ENCODE results near the gene BEAN1.

The BEAN1 gene

DNA sequence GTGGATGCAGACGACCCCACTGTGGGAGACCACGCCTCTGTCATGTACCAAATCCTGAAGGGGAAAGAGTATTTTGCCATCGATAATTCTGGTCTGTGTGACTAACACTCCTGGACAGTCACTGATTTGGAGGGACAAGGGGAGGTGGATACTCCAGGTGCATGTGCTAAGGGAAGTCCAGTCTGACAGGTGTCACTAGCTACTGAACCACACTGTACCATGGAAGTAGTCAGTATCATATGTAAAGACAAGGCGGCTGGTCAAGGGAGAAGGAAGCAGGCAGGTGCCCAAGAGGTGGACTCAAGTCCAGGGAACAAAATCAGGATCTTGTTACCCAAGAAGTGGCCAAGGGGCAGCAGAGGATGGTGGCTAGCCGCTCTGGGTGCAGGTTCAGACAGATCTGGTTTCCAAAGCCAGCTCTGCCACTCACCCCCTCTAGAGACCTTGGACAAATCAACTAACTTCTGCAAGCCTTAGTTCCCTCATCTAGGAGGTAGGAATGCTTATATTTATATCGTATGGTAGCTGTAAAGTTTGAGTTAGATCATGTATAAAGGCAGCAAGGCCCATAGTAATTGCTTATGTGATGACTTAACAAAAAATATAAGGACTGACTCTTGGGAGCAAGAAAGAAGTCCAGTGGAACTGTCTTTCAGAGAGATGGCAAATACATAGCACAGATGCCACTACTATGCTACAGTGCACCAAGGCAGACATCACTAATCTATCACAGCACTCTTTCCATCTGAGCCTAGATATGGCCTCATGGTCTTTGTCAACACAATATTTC, 38.5 kb upstream of the BEAN1 start:
- TF ChIP-seq, protein P1, sequence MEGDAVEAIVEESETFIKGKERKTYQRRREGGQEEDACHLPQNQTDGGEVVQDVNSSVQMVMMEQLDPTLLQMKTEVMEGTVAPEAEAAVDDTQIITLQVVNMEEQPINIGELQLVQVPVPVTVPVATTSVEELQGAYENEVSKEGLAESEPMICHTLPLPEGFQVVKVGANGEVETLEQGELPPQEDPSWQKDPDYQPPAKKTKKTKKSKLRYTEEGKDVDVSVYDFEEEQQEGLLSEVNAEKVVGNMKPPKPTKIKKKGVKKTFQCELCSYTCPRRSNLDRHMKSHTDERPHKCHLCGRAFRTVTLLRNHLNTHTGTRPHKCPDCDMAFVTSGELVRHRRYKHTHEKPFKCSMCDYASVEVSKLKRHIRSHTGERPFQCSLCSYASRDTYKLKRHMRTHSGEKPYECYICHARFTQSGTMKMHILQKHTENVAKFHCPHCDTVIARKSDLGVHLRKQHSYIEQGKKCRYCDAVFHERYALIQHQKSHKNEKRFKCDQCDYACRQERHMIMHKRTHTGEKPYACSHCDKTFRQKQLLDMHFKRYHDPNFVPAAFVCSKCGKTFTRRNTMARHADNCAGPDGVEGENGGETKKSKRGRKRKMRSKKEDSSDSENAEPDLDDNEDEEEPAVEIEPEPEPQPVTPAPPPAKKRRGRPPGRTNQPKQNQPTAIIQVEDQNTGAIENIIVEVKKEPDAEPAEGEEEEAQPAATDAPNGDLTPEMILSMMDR (IDR thresholded peaks at IDR 0.05; ENCODE audit: low read depth, low read length), result no peak
- DNase-seq (ENCODE audit: low read depth in 2 of 2), result no peak
- H3K4me3 ChIP-seq (replicated peaks in 1 of 2; ENCODE audit: low read depth in 2 of 2, low read length in 2 of 2), result no peak overlapping the region

DNA sequence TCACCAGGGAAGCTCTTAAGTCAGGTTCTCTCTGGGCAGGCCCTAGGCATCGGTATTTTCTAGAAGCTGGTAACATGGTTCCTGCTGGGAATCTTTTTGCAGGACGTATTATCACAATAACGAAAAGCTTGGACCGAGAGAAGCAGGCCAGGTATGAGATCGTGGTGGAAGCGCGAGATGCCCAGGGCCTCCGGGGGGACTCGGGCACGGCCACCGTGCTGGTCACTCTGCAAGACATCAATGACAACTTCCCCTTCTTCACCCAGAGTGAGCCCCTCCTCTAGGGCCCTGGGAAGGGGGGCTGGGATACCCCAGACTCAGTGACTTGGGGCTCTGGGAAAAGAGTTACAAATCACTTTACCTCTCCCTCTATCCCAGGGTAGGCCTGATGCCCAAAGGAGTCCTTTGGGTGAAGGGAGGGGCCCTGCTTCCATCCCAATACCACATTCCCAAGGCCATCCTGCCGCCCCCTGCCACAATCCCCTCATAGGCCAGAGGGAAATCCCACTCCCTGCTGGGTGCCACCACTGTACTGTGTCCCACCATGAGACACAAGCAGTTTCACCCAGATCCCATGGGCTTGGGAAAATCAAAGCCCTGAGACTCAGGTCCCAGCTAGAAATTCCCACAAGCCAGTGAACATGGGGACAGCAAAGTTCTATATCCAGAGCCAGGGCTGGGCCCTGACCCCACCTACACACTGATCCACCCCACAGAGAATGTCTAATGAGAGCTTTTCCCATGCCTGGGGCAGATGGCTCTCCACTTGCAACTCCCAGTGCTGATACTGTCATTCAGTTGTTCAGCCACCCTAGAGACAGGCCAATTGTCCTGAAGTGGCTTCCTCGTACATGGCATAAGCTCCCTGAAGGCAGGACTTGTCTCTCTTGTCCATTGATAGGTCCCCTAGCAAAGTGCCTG, 37.6 kb upstream of the BEAN1 start:
- TF ChIP-seq, protein P1 (IDR thresholded peaks at IDR 0.05; ENCODE audit: low read depth, low read length), result no peak
- no peak overlapping the region for H3K4me3 ChIP-seq (replicated peaks in 1 of 2; ENCODE audit: low read depth in 2 of 2, low read length in 2 of 2)
- no peak for DNase-seq (ENCODE audit: low read depth in 2 of 2)

DNA sequence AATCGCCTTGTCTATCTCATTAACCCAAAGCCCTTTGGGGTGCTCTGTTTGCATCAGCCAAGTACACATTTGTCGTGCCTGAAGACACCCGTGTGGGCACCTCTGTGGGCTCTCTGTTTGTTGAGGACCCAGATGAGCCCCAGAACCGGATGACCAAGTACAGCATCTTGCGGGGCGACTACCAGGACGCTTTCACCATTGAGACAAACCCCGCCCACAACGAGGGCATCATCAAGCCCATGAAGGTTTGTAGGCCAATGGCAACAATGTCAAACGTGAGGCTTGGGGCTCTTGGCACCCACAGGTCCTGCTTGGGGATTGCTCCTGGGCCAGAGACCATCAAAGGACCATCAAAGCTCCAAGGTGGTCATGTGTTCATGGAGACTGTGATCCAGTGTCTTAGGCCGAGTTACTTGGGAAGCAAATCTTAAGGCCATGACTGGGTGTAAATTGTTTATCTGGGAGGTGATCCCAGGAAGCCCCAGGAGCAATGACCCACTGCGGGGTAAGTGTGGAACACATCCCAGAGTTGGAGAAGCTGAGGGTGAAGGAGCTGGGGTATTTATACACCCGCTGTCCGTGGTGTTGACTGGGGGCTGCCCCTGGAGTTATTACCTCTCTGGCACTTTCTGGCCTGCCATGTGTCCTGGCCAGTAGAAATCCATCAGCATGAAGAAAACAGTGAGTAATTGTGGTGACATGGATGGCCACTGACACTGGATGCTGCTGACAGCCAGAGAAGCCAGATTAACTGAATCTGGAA, 36.6 kb upstream of the BEAN1 start:
- no peak overlapping the region for H3K4me3 ChIP-seq (replicated peaks in 1 of 2; ENCODE audit: low read depth in 2 of 2, low read length in 2 of 2)
- no peak for DNase-seq (ENCODE audit: low read depth in 2 of 2)
- TF ChIP-seq, protein P1 (IDR thresholded peaks at IDR 0.05; ENCODE audit: low read depth, low read length), result no peak

DNA sequence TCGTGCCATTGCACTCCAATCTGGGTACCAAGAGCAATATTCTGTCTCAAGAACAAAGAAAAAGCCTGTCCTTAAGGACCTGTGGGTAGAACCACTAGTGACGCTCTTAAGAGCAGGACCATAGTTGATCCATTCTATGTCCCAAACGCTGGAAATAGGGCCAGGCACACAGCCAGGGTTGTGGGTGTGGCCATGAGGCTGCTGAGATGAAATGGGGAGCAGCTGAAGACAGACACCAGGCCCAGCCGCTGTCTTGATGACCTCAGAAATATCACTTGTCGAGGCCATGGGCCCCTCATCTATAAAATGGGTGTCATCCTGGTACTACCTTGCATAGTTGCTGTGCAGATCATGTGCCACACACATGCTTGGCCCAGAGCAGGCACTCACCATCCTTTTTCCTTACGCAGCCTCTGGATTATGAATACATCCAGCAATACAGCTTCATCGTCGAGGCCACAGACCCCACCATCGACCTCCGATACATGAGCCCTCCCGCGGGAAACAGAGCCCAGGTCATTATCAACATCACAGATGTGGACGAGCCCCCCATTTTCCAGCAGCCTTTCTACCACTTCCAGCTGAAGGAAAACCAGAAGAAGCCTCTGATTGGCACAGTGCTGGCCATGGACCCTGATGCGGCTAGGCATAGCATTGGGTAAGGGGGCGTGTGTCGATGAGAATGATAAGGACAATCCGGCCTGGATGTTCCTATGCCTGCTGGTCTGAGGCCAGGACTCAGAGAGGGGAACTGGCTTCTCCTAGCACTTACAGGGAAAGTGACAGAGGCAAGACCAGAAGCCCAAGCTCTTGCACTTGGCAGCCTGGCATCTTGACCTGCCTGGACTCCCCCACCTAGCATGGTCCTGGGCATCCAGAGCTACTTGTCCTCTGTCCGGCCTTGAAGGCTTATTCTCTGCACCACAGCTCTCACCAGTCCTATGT, 35.1 kb upstream of the BEAN1 start:
- TF ChIP-seq, protein P1 (IDR thresholded peaks at IDR 0.05; ENCODE audit: low read depth, low read length), result no peak
- no peak overlapping the region for H3K4me3 ChIP-seq (replicated peaks in 1 of 2; ENCODE audit: low read depth in 2 of 2, low read length in 2 of 2)
- no peak for DNase-seq (ENCODE audit: low read depth in 2 of 2)

DNA sequence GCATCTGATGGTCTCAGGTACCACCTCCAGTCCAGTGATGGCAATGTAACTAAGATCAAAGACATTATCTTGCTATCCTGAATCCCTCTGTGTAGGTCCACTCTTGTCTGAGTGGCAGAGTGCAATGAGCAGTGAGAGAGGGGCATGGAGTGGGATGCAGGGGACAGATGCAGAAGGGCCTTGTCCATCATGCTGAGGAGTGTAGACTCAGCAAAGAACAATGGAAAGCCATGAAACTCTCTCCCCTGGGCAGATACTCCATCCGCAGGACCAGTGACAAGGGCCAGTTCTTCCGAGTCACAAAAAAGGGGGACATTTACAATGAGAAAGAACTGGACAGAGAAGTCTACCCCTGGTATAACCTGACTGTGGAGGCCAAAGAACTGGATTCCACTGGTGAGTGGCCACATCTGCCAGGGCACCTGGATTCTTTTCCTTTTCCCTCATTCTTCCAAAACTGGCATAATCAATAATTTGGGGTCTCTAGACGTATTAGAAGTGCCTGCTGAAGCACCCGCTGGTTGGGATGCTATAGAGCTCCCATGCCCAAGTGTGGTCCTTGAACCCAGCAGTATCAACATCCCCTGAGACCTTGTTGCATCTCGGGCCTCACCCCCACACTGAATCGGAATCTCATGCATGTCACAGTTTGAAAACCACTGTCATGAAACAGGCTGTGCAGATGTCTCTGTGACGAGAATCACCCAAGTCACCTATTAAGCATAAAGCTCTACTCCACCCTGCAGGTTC, 31.1 kb upstream of the BEAN1 start:
- no peak overlapping the region for H3K4me3 ChIP-seq (replicated peaks in 1 of 2; ENCODE audit: low read depth in 2 of 2, low read length in 2 of 2)
- no peak for DNase-seq (ENCODE audit: low read depth in 2 of 2)
- TF ChIP-seq, protein P1 (IDR thresholded peaks at IDR 0.05; ENCODE audit: low read depth, low read length), result no peak

All from cardiac fibroblast (primary cell).